Left ventricle myocardium superior (tissue), 1 donor: Measurements from ENCODE around the gene GPR18. TPM values are rescaled to one million over a fixed set of nuclear protein-coding genes. Genes with fewer than 3 reads are reported as not detected.

Source experiments
- ATAC-seq: fragments of 200-7000 bp; cut with Tn5 transposase; one replicate; pipeline ENCODE4 v1.9.1; 2020; ENCODE audit warnings: mild to moderate bottlenecking, moderate library complexity
- DNase-seq: peaks from one replicate; pipeline ENCODE4 v3.0.0-alpha.2; 2020
- intact Hi-C: fragments of 100-400 bp; cut with micrococcal nuclease; formaldehyde crosslinking; loops from one replicate; pipeline ENCODE4 v1.11.0; 2022
- total RNA-seq: library from RNA; stranded (reverse); fragmentation: NEBNext Ultra II Directional; extraction: Animal tissue kit (Norgen Biotek cat#: 25700); gene quantifications from one replicate; pipeline ENCODE4 v1.2.1, GENCODE V29; 2021
- donor health status: DM: no; HTN: yes; CAD: no; lungs with severe emphysema.

The GPR18 gene
- total RNA-seq, 1 donor from 2014 or later, result not detected

DNA sequence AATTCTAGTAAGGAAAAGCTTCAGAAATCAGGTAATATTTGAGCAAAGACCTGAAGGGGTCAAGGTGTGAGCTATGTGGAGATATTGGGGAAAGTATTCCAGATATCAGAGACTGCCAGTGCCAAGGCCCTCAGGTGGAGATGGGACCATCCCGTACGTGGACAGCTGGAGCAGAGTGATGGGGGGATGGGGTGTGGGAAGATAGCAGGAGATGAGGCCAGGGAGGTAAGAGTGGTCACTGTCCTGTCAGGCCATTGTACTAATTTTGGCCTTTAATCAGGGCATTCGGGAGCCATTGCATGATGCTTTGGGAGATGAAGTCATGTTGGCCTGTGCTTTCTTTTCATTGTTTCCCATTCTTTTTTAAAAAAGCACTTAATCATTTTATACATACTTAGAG is 13.1 kb upstream of the GPR18 start:
- ATAC-seq (no peak), DNase-seq (no peak)
- intact Hi-C loops, result loop anchor here (10.0 kb wide), 1 partner anchor 164 kb away; no protein-coding TSS in a partner anchor

DNA sequence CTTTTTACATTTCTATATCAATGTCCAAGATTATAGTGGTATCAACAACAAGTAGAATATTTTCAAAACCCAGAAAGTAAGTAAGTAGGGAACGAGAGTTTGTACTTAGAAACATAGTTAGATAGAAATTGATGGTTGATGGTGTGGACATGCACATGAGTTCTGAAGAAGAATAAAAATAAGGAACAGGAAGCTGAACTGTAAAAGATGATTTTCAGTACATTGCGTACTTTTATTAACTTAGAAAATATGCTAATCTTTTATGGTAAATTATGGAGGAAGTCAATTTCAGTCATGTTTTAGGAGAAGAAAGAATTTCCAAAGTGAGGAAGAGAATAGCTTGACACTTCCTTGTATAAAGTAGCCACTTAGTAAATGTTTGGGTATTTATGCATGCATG is 12.3 kb upstream of the GPR18 start:
- intact Hi-C loops, result loop anchor here (10.0 kb wide), 1 partner anchor 164 kb away; no protein-coding TSS in a partner anchor
- ATAC-seq (no peak), DNase-seq (no peak)

DNA sequence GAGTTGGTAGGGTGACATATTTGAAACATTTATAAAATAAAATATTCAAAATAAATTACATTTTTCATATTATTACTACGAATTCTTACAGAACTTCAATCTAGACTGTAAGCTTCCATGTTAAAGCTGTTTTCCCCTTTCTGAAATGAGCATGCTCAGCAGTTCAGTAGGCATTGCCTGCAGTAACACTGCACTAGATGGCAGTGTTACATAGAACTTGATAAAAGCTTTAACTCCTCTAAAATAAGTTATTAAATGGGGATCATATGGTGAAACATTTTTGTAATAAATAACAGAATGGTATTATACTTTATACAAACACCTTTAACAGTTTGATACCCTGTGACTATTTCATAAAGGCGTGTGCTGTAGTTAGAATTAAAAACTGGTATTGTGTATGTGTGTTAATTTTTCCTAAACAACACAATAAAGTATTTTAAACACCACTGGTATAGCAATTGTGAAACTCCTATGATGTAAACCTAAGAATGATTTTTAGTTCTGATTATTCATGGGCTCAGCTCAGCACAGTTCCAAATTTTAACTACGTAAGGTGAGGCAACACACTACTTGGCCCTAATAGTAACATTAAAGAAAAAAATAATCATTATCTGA is 11.6 kb upstream of the GPR18 start:
- no peak for DNase-seq
- intact Hi-C loops, result loop anchor here (10.0 kb wide), 1 partner anchor 165 kb away; no protein-coding TSS in a partner anchor
- peak; percentile 68 for ATAC-seq

GRCh38 chr13:99268822-99269221 is 10.6 kb upstream of the GPR18 start:
- intact Hi-C loops, result no loop called here
- ATAC-seq, result no peak
- no peak for DNase-seq

DNA sequence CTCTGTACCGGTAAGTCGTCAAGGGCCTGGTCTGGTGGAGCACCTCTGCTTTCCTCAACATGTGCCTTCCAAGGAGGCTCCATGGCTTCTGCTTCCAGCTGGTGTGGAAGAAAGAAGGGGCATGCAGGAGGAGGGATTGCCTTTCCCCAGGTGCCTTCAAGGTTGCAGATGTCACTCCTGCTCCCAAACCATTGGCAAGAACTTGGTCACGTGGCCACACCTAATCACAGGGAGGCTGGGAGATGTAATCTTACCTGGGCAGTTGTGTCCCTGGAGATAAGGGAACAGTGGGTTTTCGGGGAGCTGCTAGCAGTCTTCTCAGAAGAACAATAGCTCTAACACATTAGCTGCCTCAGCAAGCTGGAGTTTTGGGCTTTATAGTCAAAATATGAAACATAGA is 9.7 kb upstream of the GPR18 start:
- intact Hi-C loops, result no loop called here
- ATAC-seq, result no peak
- DNase-seq, result no peak

DNA sequence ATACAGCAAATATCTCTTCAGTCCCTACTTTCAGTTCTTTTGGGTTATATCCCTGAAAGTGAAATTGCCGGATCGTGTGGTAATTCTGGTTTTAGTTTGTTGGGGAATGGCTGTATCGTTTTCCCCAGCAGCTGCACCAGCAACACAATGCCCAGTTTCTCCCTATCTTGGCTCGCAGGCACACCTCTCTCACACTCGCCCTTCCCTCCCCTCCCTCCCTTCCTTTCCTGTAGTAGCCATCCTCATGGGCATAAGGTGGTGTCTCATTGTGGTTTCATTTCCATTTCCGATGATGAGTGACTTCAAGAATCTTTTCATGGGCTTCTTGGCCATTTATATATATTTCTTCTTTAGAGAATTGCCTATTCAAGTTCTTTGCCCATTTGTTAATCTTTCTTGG is 8.6 kb upstream of the GPR18 start:
- no peak for DNase-seq
- no peak for ATAC-seq
- intact Hi-C loops, result no loop called here

- peak; percentile 62 for ATAC-seq
- DNase-seq, result no peak
- intact Hi-C loops, result loop anchor here (2.0 kb wide), 1 partner anchor 89 kb away; no protein-coding TSS in a partner anchor
Measured at GRCh38 chr13:99265821-99266426, 7.7 kb upstream of the GPR18 start.

- DNase-seq, result no peak
- no peak for ATAC-seq
- intact Hi-C loops, result loop anchor here (2.0 kb wide), 1 partner anchor 88 kb away; no protein-coding TSS in a partner anchor
Measured at GRCh38 chr13:99265162-99265800, 7.1 kb upstream of the GPR18 start.

- ATAC-seq, result peak; percentile 35
- DNase-seq, result no peak
- intact Hi-C loops, result loop anchor here (2.0 kb wide), 1 partner anchor 87 kb away; no protein-coding TSS in a partner anchor
Measured at GRCh38 chr13:99264051-99264450, 5.9 kb upstream of the GPR18 start.

- DNase-seq (no peak), ATAC-seq (no peak)
- intact Hi-C loops, result no loop called here
Measured at GRCh38 chr13:99263126-99263785, 5.1 kb upstream of the GPR18 start.

DNA sequence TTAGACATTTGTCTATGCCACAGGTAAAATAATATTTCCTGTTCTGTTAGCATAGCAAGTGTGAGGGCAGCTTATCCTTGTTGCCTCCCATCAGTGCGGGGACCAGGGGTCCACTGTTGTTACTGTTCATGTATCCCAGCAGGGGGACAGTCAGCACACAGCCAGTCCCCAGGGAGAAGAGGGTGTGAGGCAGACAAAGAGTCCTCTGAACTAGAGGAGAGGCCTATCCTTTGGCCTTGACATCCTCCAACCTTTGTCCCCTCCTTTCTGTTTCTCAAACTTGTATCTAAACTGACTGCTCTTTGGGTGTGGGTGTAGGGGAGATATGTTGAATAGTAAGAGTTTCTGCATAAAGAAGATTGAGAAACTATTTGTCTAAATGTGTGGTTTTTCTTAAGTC is 2.9 kb upstream of the GPR18 start:
- ATAC-seq (no peak), DNase-seq (no peak)
- intact Hi-C loops, result no loop called here

GRCh38 chr13:99260216-99260615 is 2.0 kb upstream of the GPR18 start:
- intact Hi-C loops, result no loop called here
- DNase-seq (no peak), ATAC-seq (no peak)

DNA sequence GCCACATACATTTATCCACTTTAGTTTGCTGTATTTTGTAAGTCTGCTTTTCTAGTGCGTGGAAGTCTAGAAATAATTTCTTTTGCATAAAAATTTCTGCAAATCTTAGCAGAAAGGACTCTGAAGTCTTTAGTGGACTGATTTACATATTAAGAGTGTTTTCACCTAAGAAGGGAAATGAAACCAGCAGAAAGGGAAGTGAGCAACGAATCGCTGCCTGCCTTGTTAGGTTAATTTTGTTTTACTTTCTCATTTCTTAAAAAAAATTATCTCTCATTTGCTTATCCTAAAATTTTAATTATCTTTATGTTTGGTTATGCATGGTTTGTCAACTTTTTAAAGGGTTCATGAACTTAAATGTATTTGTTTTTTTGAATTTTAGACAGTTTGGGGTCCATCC is 767 bp upstream of the GPR18 start:
- ATAC-seq (no peak), DNase-seq (no peak)
- intact Hi-C loops, result no loop called here

- DNase-seq (no peak), ATAC-seq (no peak)
- intact Hi-C loops, result no loop called here
Measured at GRCh38 chr13:99257291-99257690, 888 bp downstream of the GPR18 start.

DNA sequence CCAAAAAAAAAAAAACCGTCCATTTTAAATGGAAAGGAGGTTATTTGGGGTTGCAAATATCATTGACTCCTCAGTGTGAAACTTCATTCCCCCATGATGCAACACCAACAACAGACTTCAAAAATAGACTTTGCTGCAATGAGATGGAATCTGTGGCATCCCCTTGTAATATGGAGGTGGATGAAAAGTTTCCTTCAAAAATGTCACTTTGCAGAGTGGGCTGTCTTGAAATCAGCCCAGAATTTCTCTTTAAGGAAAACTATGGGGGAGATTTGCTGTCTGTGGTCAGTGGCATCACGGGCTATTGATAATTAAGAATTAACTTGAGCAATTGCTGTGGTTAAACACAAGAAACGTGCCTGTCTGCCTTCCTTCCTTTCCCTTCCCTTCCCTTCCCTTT is 1.5 kb downstream of the GPR18 start:
- ATAC-seq (peak; percentile 73), DNase-seq (no peak)
- intact Hi-C loops, result no loop called here

- ATAC-seq, result no peak
Measured at GRCh38 chr13:99256283-99256682, 1.9 kb downstream of the GPR18 start.

GRCh38 chr13:99255271-99255670 is 2.9 kb downstream of the GPR18 start:
- ATAC-seq, result no peak
- no peak for DNase-seq
- intact Hi-C loops, result no loop called here

More at GRCh38 chr13:99256283-99256682, 1.9 kb downstream of the GPR18 start:
- intact Hi-C loops, result no loop called here
- DNase-seq, result no peak

DNA sequence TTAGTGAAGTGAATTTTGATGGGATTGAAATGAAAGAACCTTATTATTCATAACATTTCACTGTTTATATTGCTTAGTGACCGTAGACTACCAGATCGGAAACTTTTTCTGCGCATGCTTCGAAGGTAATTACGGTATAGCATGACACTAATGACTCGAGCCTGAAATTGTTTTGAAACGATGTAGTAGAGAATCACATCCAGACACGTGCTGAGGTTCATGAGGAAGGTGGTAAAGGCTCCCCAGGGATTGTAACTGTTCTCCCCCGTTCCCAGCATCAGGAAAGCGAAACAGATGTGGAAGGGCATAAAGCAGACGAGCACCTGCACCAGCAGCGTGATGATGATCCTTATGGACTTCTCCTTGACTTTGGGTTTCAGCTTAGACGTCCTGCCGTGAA is 3.3 kb downstream of the GPR18 start:
- DNase-seq (no peak), ATAC-seq (no peak)
- intact Hi-C loops, result no loop called here

- intact Hi-C loops, result no loop called here
- no peak for DNase-seq
- no peak for ATAC-seq
Measured at GRCh38 chr13:99251921-99252320, 6.3 kb downstream of the GPR18 start.
